HEK293 (cell line): ENCODE measurements around the gene CPB2.

Experiments
- CTCF ChIA-PET: fragments of 350-600 bp; formaldehyde crosslinking; extraction: SDS; loops from one replicate; lab custom pipeline; 2021; ENCODE audit warnings: antibody characterized with exemption; lab: Yijun Ruan, JAX
- POLR2A ChIA-PET: fragments of 300-600 bp; formaldehyde crosslinking; extraction: SDS; loops from one replicate; lab custom pipeline; 2020; ENCODE audit warnings: antibody characterized with exemption, inconsistent platforms; lab: Yijun Ruan, JAX
- H3K27ac ChIP-seq: fragments of 200-500 bp; sonication (Bioruptor generic); 2 replicates; pipeline ENCODE4 v1.5.1; 2014; ENCODE audit warnings: low read depth, low read length, control low read depth, inconsistent platforms; ENCODE audit errors: extremely low read depth
- H3K36me3 ChIP-seq, 2 experiments: fragments of 200-500 bp in 1 of 2; sonication (Bioruptor generic) in 1 of 2; 1 replicate in 1 of 2; 2 replicates in 1 of 2; pipeline ENCODE4 v1.5.1; 2014 to 2017; ENCODE audit warnings: inconsistent platforms in 2 of 2, low read length in 2 of 2; ENCODE audit not compliant: control insufficient read depth in 2 of 2, insufficient read depth in 1 of 2
- H3K4me1 ChIP-seq: fragments of 200-500 bp; sonication (Bioruptor generic); 2 replicates; pipeline ENCODE4 v1.5.1; 2014; ENCODE audit warnings: mild to moderate bottlenecking, low read length, inconsistent platforms; ENCODE audit not compliant: control insufficient read depth, insufficient read depth
- H3K4me3 ChIP-seq: 2 replicates; pipeline ENCODE4 v1.5.1; 2011; ENCODE audit warnings: low read depth, mild to moderate bottlenecking, control low read depth, low read length, moderate library complexity
- H3K9me3 ChIP-seq: fragments of 200-500 bp; sonication (Bioruptor generic); 2 replicates; pipeline ENCODE4 v1.5.1; 2014; ENCODE audit warnings: low read depth, low read length, inconsistent platforms; ENCODE audit not compliant: control insufficient read depth, insufficient read depth
- KLF7 ChIP-seq: fragments of 450-650 bp; formaldehyde crosslinking; IDR thresholded peaks from 2 replicates; pipeline ENCODE4 v1.5.1; 2016; ENCODE audit warnings: missing biosample characterization, missing genetic modification characterization, borderline replicate concordance
- TCF7L2 ChIP-seq: IDR thresholded peaks from 2 replicates; pipeline ENCODE4 v1.6.1; 2011; ENCODE audit warnings: low read depth, mild to moderate bottlenecking, inconsistent platforms, low read length, moderate library complexity, borderline replicate concordance
- ZEB2 ChIP-seq: fragments of 450-650 bp; formaldehyde crosslinking; IDR thresholded peaks from 2 replicates; pipeline ENCODE4 v1.5.1; 2016; ENCODE audit warnings: missing biosample characterization, missing genetic modification characterization
- ZFP3 ChIP-seq: fragments of 450-650 bp; formaldehyde crosslinking; IDR thresholded peaks from 2 replicates; pipeline ENCODE4 v1.5.1; 2016; ENCODE audit warnings: low read depth, missing biosample characterization, missing genetic modification characterization
- ZNF211 ChIP-seq: fragments of 450-650 bp; formaldehyde crosslinking; IDR thresholded peaks from 2 replicates; pipeline ENCODE4 v1.5.1; 2016; ENCODE audit warnings: low read depth, missing biosample characterization, missing genetic modification characterization
- ZNF23 ChIP-seq: fragments of 450-650 bp; formaldehyde crosslinking; IDR thresholded peaks from 2 replicates; pipeline ENCODE4 v1.5.1; 2016; ENCODE audit warnings: missing biosample characterization, missing genetic modification characterization, borderline replicate concordance
- ZNF501 ChIP-seq: fragments of 450-650 bp; formaldehyde crosslinking; IDR thresholded peaks from 2 replicates; pipeline ENCODE4 v1.5.1; 2016; ENCODE audit warnings: missing biosample characterization, missing genetic modification characterization
- ZNF561 ChIP-seq: fragments of 450-650 bp; IDR thresholded peaks from 2 replicates; pipeline ENCODE4 v1.5.1; 2018; ENCODE audit warnings: missing biosample characterization, missing genetic modification characterization, borderline replicate concordance
- ZNF571 ChIP-seq: fragments of 450-650 bp; formaldehyde crosslinking; IDR thresholded peaks from 2 replicates; pipeline ENCODE4 v1.5.0; 2017; ENCODE audit warnings: missing biosample characterization, missing genetic modification characterization
- ZNF585B ChIP-seq: fragments of 450-650 bp; formaldehyde crosslinking; IDR thresholded peaks from 2 replicates; pipeline ENCODE4 v1.5.1; 2016; ENCODE audit warnings: missing biosample characterization, missing genetic modification characterization
- ZSCAN30 ChIP-seq: fragments of 450-650 bp; IDR thresholded peaks from 2 replicates; pipeline ENCODE4 v1.5.1; 2018; ENCODE audit warnings: missing biosample characterization, mild to moderate bottlenecking, missing genetic modification characterization, moderate library complexity
- TF ChIP-seq, protein P1 (sequence below): fragments of 450-650 bp; formaldehyde crosslinking; IDR thresholded peaks from 2 replicates; pipeline ENCODE4 v1.5.1; 2016; ENCODE audit warnings: missing biosample characterization, missing genetic modification characterization, borderline replicate concordance
- TF ChIP-seq, protein P2 (sequence below): fragments of 450-650 bp; formaldehyde crosslinking; IDR thresholded peaks from 2 replicates; pipeline ENCODE4 v1.5.1; 2016; ENCODE audit warnings: missing biosample characterization, missing genetic modification characterization, borderline replicate concordance
- TF ChIP-seq, protein P3 (sequence below): fragments of 450-650 bp; formaldehyde crosslinking; IDR thresholded peaks from 2 replicates; pipeline ENCODE4 v1.5.1; 2016; ENCODE audit warnings: missing biosample characterization, missing genetic modification characterization
- TF ChIP-seq, protein P4 (sequence below): fragments of 450-650 bp; formaldehyde crosslinking; IDR thresholded peaks from 2 replicates; pipeline ENCODE4 v1.5.1; 2016; ENCODE audit warnings: missing biosample characterization, missing genetic modification characterization
- TF ChIP-seq, protein P5 (sequence below): fragments of 450-650 bp; formaldehyde crosslinking; IDR thresholded peaks from 2 replicates; pipeline ENCODE4 v1.5.0; 2017; ENCODE audit warnings: missing biosample characterization, missing genetic modification characterization, borderline replicate concordance

The CPB2 gene

DNA sequence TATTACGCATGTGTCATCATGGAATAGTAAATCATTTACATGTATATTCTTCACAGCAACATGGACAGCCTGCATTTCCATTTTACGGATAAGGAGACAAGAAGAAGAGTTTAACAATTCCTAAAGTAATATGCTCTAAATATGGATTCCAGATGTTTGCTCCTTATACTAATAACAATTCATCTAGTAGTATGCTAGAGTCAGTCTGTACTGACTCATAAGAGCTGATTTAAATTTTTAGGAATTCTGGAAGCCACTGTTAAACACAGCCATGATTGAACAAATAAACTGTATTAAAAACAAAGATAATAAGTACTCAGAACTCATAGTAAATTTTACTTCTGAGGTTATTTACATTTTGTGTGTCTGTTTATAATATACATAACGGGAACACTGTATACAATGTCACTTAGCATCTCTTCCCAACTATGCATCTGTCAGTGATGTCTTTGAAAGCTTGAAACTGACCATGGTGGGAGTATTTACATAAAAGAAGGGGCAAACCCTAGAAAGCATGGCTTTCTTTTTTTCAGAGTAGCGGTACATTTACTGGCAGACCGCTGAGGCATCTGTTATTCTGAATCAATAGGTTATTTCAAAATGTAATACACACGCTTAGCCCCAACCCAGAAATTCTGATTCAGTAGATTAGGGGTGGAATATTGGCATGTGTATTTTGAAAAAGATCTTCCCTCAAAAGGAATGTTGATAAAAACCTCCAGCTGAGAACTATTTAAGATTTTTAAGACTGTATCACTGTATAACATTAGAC is 65.2 kb downstream of the CPB2 start:
- Histone ChIP-seq H3K4me3 (no peak overlapping the region), H3K9me3 (no peaks in the 10 kb centered on the region), H3K4me1 (no peaks in the 10 kb centered on the region), H3K27ac (no peak overlapping the region), H3K36me3 (peaks cover 0 to 42% of the 10 kb centered on the region in 2 experiments; a peak in 2 of 3 replicates)
- POLR2A ChIA-PET, result no interaction called here
- no peak for TF ChIP-seq ZFP3 (tag by site-specific recombination)
- TF ChIP-seq, protein P1, sequence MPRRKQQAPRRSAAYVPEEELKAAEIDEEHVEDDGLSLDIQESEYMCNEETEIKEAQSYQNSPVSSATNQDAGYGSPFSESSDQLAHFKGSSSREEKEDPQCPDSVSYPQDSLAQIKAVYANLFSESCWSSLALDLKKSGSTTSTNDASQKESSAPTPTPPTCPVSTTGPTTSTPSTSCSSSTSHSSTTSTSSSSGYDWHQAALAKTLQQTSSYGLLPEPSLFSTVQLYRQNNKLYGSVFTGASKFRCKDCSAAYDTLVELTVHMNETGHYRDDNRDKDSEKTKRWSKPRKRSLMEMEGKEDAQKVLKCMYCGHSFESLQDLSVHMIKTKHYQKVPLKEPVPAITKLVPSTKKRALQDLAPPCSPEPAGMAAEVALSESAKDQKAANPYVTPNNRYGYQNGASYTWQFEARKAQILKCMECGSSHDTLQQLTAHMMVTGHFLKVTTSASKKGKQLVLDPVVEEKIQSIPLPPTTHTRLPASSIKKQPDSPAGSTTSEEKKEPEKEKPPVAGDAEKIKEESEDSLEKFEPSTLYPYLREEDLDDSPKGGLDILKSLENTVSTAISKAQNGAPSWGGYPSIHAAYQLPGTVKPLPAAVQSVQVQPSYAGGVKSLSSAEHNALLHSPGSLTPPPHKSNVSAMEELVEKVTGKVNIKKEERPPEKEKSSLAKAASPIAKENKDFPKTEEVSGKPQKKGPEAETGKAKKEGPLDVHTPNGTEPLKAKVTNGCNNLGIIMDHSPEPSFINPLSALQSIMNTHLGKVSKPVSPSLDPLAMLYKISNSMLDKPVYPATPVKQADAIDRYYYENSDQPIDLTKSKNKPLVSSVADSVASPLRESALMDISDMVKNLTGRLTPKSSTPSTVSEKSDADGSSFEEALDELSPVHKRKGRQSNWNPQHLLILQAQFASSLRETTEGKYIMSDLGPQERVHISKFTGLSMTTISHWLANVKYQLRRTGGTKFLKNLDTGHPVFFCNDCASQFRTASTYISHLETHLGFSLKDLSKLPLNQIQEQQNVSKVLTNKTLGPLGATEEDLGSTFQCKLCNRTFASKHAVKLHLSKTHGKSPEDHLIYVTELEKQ (tag by site-specific recombination), result no peak
- TF ChIP-seq ZNF571, result no peak
- TF ChIP-seq, protein P2, sequence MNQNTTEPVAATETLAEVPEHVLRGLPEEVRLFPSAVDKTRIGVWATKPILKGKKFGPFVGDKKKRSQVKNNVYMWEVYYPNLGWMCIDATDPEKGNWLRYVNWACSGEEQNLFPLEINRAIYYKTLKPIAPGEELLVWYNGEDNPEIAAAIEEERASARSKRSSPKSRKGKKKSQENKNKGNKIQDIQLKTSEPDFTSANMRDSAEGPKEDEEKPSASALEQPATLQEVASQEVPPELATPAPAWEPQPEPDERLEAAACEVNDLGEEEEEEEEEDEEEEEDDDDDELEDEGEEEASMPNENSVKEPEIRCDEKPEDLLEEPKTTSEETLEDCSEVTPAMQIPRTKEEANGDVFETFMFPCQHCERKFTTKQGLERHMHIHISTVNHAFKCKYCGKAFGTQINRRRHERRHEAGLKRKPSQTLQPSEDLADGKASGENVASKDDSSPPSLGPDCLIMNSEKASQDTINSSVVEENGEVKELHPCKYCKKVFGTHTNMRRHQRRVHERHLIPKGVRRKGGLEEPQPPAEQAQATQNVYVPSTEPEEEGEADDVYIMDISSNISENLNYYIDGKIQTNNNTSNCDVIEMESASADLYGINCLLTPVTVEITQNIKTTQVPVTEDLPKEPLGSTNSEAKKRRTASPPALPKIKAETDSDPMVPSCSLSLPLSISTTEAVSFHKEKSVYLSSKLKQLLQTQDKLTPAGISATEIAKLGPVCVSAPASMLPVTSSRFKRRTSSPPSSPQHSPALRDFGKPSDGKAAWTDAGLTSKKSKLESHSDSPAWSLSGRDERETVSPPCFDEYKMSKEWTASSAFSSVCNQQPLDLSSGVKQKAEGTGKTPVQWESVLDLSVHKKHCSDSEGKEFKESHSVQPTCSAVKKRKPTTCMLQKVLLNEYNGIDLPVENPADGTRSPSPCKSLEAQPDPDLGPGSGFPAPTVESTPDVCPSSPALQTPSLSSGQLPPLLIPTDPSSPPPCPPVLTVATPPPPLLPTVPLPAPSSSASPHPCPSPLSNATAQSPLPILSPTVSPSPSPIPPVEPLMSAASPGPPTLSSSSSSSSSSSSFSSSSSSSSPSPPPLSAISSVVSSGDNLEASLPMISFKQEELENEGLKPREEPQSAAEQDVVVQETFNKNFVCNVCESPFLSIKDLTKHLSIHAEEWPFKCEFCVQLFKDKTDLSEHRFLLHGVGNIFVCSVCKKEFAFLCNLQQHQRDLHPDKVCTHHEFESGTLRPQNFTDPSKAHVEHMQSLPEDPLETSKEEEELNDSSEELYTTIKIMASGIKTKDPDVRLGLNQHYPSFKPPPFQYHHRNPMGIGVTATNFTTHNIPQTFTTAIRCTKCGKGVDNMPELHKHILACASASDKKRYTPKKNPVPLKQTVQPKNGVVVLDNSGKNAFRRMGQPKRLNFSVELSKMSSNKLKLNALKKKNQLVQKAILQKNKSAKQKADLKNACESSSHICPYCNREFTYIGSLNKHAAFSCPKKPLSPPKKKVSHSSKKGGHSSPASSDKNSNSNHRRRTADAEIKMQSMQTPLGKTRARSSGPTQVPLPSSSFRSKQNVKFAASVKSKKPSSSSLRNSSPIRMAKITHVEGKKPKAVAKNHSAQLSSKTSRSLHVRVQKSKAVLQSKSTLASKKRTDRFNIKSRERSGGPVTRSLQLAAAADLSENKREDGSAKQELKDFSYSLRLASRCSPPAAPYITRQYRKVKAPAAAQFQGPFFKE (tag by site-specific recombination), result no peak
- TF ChIP-seq, protein P3, sequence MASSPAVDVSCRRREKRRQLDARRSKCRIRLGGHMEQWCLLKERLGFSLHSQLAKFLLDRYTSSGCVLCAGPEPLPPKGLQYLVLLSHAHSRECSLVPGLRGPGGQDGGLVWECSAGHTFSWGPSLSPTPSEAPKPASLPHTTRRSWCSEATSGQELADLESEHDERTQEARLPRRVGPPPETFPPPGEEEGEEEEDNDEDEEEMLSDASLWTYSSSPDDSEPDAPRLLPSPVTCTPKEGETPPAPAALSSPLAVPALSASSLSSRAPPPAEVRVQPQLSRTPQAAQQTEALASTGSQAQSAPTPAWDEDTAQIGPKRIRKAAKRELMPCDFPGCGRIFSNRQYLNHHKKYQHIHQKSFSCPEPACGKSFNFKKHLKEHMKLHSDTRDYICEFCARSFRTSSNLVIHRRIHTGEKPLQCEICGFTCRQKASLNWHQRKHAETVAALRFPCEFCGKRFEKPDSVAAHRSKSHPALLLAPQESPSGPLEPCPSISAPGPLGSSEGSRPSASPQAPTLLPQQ (tag by site-specific recombination), result no peak
- CTCF ChIA-PET, result interaction anchor here (0.6 kb wide), 1 partner anchor 401 kb away, joined by 3 read pairs; no protein-coding TSS in a partner anchor

DNA sequence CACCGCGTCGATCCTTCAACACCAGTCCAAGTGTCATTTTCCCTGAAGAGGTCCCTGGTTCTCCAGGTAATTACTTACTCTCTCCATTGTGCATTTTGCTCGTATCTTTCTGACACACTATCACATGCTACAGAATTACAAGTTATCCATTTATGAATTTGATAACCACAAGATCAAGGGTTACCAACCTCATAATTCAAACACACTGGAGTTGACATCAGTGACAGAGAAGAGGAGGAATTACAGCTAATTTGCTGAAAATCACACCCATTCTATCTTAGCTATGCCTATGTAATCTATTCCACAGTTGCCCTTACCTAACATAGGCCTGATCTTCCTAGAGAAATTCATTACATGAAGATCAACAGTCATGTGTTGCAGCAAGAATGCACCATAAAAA is 66.5 kb downstream of the CPB2 start:
- CTCF ChIA-PET, result no interaction called here
- Histone ChIP-seq H3K9me3 (no peaks in the 10 kb centered on the region), H3K27ac (no peak overlapping the region), H3K4me1 (no peaks in the 10 kb centered on the region), H3K36me3 (peaks cover 0 to 45% of the 10 kb centered on the region in 2 experiments), H3K4me3 (no peak overlapping the region)
- POLR2A ChIA-PET, result no interaction called here
- TF ChIP-seq KLF7 (tag by site-specific recombination) (no peak), ZEB2 (tag by site-specific recombination) (no peak), ZNF561 (no peak), ZNF501 (tag by site-specific recombination) (no peak), ZNF211 (tag by site-specific recombination) (no peak), TCF7L2 (no peak), ZNF23 (tag by site-specific recombination) (no peak), ZNF585B (no peak), ZSCAN30 (tag by site-specific recombination) (no peak)
- TF ChIP-seq, protein P4, sequence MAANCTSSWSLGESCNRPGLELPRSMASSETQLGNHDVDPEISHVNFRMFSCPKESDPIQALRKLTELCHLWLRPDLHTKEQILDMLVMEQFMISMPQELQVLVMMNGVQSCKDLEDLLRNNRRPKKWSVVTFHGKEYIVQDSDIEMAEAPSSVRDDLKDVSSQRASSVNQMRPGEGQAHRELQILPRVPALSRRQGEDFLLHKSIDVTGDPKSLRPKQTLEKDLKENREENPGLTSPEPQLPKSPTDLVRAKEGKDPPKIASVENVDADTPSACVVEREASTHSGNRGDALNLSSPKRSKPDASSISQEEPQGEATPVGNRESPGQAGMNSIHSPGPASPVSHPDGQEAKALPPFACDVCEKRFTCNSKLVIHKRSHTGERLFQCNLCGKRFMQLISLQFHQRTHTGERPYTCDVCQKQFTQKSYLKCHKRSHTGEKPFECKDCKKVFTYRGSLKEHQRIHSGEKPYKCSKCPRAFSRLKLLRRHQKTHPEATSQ, result no peak
- TF ChIP-seq, protein P5, sequence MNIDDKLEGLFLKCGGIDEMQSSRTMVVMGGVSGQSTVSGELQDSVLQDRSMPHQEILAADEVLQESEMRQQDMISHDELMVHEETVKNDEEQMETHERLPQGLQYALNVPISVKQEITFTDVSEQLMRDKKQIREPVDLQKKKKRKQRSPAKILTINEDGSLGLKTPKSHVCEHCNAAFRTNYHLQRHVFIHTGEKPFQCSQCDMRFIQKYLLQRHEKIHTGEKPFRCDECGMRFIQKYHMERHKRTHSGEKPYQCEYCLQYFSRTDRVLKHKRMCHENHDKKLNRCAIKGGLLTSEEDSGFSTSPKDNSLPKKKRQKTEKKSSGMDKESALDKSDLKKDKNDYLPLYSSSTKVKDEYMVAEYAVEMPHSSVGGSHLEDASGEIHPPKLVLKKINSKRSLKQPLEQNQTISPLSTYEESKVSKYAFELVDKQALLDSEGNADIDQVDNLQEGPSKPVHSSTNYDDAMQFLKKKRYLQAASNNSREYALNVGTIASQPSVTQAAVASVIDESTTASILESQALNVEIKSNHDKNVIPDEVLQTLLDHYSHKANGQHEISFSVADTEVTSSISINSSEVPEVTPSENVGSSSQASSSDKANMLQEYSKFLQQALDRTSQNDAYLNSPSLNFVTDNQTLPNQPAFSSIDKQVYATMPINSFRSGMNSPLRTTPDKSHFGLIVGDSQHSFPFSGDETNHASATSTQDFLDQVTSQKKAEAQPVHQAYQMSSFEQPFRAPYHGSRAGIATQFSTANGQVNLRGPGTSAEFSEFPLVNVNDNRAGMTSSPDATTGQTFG, result no peak
